RWPE1 (cell line): ENCODE data around the gene TTBK1.

Source experiments
- CTCF ChIA-PET: fragments of 350-600 bp; sonication (Branson Sonifier 250); formaldehyde crosslinking; extraction: SDS; loops from one replicate; lab custom pipeline; 2021; lab: Yijun Ruan, JAX
- POLR2A ChIA-PET: fragments of 400-600 bp; formaldehyde crosslinking; extraction: SDS; loops from one replicate; lab custom pipeline; 2020; ENCODE audit warnings: antibody characterized with exemption; ENCODE audit not compliant: low non-redundant PET; lab: Yijun Ruan, JAX
- DNase-seq: peaks from one replicate; pipeline ENCODE4 v3.0.0; 2012; ENCODE audit warnings: low spot score
- H3K27ac ChIP-seq: fragments of 450-650 bp; 2 replicates; pipeline ENCODE4 v1.5.1; 2017
- TF ChIP-seq, protein P1 (sequence below): fragments of 450-650 bp; conservative IDR thresholded peaks from 2 replicates; pipeline ENCODE4 v1.5.1; 2017; ENCODE audit warnings: low read depth, mild to moderate bottlenecking

The TTBK1 gene

DNA sequence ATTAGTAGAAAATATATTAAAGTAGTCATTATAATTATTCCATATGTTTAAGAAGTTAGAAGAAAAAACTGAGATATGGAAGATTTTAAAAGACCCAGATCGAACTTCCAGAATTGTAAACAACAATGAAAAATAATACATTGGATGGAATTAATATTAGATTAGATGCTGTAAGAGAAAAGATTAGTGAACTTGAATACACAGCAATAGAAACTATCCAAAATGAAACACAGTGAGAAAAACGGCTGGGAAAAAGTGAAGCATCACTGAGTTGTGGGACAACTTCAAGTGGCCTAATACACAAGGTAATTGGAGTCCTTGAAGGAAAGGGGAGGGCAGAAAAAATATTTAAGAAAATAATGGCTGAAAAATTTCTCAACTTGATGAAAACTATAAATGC is 4.2 kb upstream of the TTBK1 start:
- POLR2A ChIA-PET: no interaction called here
- CTCF ChIA-PET: interaction anchor here (1.9 kb wide), 1 partner anchor 10 kb away, joined by 13 read pairs; the partner anchor contains the start of gene DNPH1
- H3K27ac ChIP-seq: no peak overlapping the region
- DNase-seq: no peak
- TF ChIP-seq, protein P1, sequence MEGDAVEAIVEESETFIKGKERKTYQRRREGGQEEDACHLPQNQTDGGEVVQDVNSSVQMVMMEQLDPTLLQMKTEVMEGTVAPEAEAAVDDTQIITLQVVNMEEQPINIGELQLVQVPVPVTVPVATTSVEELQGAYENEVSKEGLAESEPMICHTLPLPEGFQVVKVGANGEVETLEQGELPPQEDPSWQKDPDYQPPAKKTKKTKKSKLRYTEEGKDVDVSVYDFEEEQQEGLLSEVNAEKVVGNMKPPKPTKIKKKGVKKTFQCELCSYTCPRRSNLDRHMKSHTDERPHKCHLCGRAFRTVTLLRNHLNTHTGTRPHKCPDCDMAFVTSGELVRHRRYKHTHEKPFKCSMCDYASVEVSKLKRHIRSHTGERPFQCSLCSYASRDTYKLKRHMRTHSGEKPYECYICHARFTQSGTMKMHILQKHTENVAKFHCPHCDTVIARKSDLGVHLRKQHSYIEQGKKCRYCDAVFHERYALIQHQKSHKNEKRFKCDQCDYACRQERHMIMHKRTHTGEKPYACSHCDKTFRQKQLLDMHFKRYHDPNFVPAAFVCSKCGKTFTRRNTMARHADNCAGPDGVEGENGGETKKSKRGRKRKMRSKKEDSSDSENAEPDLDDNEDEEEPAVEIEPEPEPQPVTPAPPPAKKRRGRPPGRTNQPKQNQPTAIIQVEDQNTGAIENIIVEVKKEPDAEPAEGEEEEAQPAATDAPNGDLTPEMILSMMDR: no peak

GRCh38 chr6:43240950-43241349 is 2.3 kb upstream of the TTBK1 start:
- DNase-seq: no peak
- CTCF ChIA-PET: interaction anchor here (0.6 kb wide), 3 partner anchors 12 to 255 kb away, joined by 3 read pairs; partner anchors contain the start of gene DNPH1
- TF ChIP-seq, protein P1: no peak
- POLR2A ChIA-PET: interaction anchor here (0.6 kb wide), 1 partner anchor 26 kb away, joined by 5 read pairs; no protein-coding TSS in a partner anchor
- H3K27ac ChIP-seq: no peak overlapping the region

DNA sequence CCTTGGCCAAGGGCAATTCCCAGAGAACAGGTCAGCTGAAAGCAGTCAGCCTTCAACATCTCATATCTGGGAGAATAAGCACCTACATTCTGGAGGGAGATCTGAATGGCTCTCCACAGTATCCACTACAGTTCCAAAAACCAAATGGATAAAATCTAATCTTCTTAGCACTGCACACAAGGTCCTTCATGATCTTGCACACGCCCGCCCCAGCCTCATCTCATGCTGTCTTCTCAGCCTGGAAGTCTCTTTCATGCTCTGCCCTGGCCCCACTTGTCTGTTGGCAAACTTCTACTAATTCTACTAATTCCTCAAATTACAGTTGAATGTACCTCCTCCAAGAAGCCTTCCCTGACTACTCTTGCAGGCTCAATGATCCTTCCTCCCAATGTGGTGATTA is 1.8 kb upstream of the TTBK1 start:
- TF ChIP-seq, protein P1: no peak
- no peak overlapping the region for H3K27ac ChIP-seq
- POLR2A ChIA-PET: interaction anchor here (0.6 kb wide), 1 partner anchor 25 kb away, joined by 5 read pairs; no protein-coding TSS in a partner anchor
- CTCF ChIA-PET: interaction anchor here (1.2 kb wide), 1 partner anchor 13 kb away, joined by 3 read pairs; the partner anchor contains the start of gene DNPH1
- no peak for DNase-seq

DNA sequence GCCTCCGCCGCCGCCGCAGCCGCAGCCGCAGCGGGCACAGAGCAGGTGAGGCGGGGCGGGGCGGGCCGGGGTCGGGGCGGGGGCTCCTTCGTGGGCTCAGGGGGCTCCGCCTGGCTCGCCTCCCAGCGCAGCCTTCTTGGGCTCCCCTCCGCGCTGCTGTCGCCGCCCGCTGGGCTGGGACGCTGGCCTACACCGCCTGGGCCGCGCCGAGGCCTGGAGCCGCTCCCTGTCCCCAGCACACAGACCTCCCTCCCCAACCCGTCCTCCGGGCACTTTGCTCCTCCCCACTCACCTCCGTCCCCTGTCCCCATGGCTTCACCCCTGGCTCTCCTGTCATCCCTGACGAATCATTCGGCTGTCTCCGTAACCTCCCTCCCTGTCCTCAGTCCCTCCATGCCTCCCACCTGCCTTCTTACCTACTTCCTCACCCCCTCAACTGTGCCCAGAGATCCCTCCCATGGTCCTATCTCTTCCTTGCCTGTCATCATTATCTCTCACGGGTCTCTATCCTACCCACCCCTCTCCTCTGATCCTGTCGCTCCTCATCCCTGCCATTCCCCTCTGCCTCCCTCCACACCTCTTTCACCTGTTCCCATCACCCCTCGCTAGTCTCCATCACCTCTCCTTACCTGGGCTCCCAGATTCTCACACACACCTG is 512 bp downstream of the TTBK1 start:
- CTCF ChIA-PET: no interaction called here

GRCh38 chr6:43246301-43247113 is 3.2 kb downstream of the TTBK1 start:
- DNase-seq: no peak
- ChIA-PET CTCF (no interaction called here), POLR2A (no interaction called here)
- TF ChIP-seq, protein P1: no peak
- H3K27ac ChIP-seq: no peak overlapping the region

More for the DNA sequence above, 512 bp downstream of the TTBK1 start:
- no peak for DNase-seq
- TF ChIP-seq, protein P1: no peak
- POLR2A ChIA-PET: interaction anchor here (0.6 kb wide), 1 partner anchor 74 kb away, joined by 3 read pairs; no protein-coding TSS in a partner anchor
- H3K27ac ChIP-seq: no peak overlapping the region
